NCI-H460 (cell line): ENCODE results near the gene RAB15. TPM values are rescaled to one million over a fixed set of nuclear protein-coding genes. Genes with fewer than 3 reads are reported as not detected.
A peak's percentile ranks its signal among the peaks of the same experiment; 100 is the strongest.

Experiments
- DNase-seq: peaks from one replicate; pipeline ENCODE4 v3.0.0-alpha.2; 2016; ENCODE audit warnings: low read depth; ENCODE audit errors: extremely low read depth
- polyA plus RNA-seq: library from polyadenylated mRNA; depleted of rRNA; stranded (reverse); fragments of >200 nt; gene quantifications from 2 replicates; pipeline ENCODE4 v1.2.3, GENCODE V29; 2014; cell fraction: nucleus; rRNA removed
- total RNA-seq: library from RNA; depleted of rRNA; stranded (reverse); fragments of >200 nt; shearing (Covaris generic); gene quantifications from 2 replicates; pipeline ENCODE4 v1.2.3, GENCODE V29; 2014; rRNA removed

The RAB15 gene
- 1.5 and 1.8 TPM in 2 replicates for total RNA-seq
- 0.20 and 1.4 TPM in 2 replicates for polyA plus RNA-seq

- no peak for DNase-seq
These were observed at the start of gene RAB15 for GRCh38 chr14:64971943-64972791. RAB15 (minus strand) TSS chr14:64972336; CDS start chr14:64972076, 260 bp downstream.

GRCh38 chr14:65019944-65020566 is 47.9 kb upstream of the RAB15 start:
- DNase-seq: peak; percentile 43

- DNase-seq: no peak
These were observed 44.3 kb upstream of the RAB15 start for GRCh38 chr14:65016471-65016870.

- no peak for DNase-seq
These were observed 43.3 kb upstream of the RAB15 start for GRCh38 chr14:65015391-65015790.

- no peak for DNase-seq
These were observed 40.2 kb upstream of the RAB15 start for GRCh38 chr14:65012353-65012752.

- no peak for DNase-seq
These were observed 39.4 kb upstream of the RAB15 start for GRCh38 chr14:65011538-65011937.

- no peak for DNase-seq
These were observed 38.2 kb upstream of the RAB15 start for GRCh38 chr14:65010211-65010931.

- DNase-seq: no peak
These were observed 35.1 kb upstream of the RAB15 start for GRCh38 chr14:65007202-65007601.

- DNase-seq: no peak
These were observed 34.2 kb upstream of the RAB15 start for GRCh38 chr14:65006261-65006721.

GRCh38 chr14:65003394-65003793 is 31.3 kb upstream of the RAB15 start:
- DNase-seq: no peak

GRCh38 chr14:65002586-65003210 is 30.6 kb upstream of the RAB15 start:
- DNase-seq: no peak

- no peak for DNase-seq
These were observed 29.6 kb upstream of the RAB15 start for GRCh38 chr14:65001723-65002122.

GRCh38 chr14:65000898-65001591 is 28.9 kb upstream of the RAB15 start:
- DNase-seq: no peak

GRCh38 chr14:64998455-64998931 is 26.4 kb upstream of the RAB15 start:
- no peak for DNase-seq

GRCh38 chr14:64997108-64997794 is 25.1 kb upstream of the RAB15 start:
- no peak for DNase-seq

- no peak for DNase-seq
These were observed 23.2 kb upstream of the RAB15 start for GRCh38 chr14:64995291-64995690.

- no peak for DNase-seq
These were observed 22.4 kb upstream of the RAB15 start for GRCh38 chr14:64994540-64994939.

GRCh38 chr14:64993266-64993930 is 21.3 kb upstream of the RAB15 start:
- DNase-seq: no peak
